Measurements from ENCODE around the gene PPP2R1A. TPM values are rescaled to one million over a fixed set of nuclear protein-coding genes. Genes with fewer than 3 reads are reported as not detected.

Gene PPP2R1A
- total and polyA plus RNA-seq, 2 of the 13 experiments (the other 11 are each of a cell fraction or from before 2014, with no cell fraction given), result 86.7 to 130 TPM

DNA sequence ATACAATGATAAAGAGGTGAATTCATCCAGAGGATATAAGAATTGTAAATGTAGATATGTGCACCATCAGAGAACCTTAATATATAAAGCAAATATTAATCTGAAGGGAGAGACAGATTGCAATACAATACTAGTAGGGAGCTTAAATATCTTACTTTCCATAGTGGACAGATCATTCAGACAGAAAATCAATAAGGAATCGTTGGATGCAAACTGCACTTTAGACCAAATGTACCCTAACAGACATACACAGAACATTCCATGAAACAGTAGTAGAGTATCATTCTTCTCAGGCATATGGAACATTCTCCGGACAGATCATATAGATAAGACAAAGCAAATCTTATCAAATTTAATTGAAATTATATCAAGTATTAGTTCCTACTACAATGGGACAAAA is 44.6 kb downstream of the PPP2R1A start:
- H3K36me3 ChIP-seq (replicated peaks in 1 of 2; ENCODE audit: control insufficient read depth in 1 of 2, insufficient read depth in 2 of 2, low read length in 2 of 2), result no peaks in the 10 kb centered on the region
- no peak overlapping the region for H3K4me2 ChIP-seq (ENCODE audit: low read depth, low read length)
- peaks cover 10% of the 10 kb centered on the region for H3K4me1 ChIP-seq (ENCODE audit: insufficient read depth, low read length)
- WGBS (ENCODE audit: low lambda C conversion rate), result 10% methylated on average over 2 of the region's 2 CpGs
- no peak overlapping the region for H3K4me3 ChIP-seq (replicated peaks in 1 of 3; ENCODE audit: insufficient read depth in 1 of 3, low read depth in 2 of 3, low read length in 3 of 3)
- intact Hi-C loops (cut with micrococcal nuclease; ENCODE audit: unreplicated experiment) (loop anchor here (10.0 kb wide), 1 partner anchor 760 kb away; the partner anchor contains the start of gene CEACAM18), in situ Hi-C loops (cut with HindIII; ENCODE audit: extremely low pct_ligation_motif_present, low pct_unique_long_range_greater_than_20kb) (loop anchor here (10.0 kb wide), 1 partner anchor 100 kb away; the partner anchor contains the start of gene ZNF616)
- ChIA-PET POLR2A (no interaction called here), CTCF (ENCODE audit: low intra/inter-chr PET ratio, low total read pairs) (no interaction called here)
- H3K9me3 ChIP-seq (ENCODE audit: low read length), result no peaks in the 10 kb centered on the region
- no peak for FAIRE-seq
- DNase-seq (ENCODE audit: low spot score), result no peak
- BruUV-seq (replicated peaks), result no TSS peak
- no peak overlapping the region for H3K27ac ChIP-seq (ENCODE audit: extremely low read length, insufficient read depth, low read length)
- H3K27me3 ChIP-seq (ENCODE audit: control insufficient read depth in 1 of 2, insufficient read depth in 2 of 2, low read length in 2 of 2), result no peaks in the 10 kb centered on the region
- H2AFZ ChIP-seq (ENCODE audit: low read length), result no peak overlapping the region
- no peaks in the 10 kb centered on the region for H4K20me1 ChIP-seq (ENCODE audit: insufficient read depth, low read length)
- H3K79me2 ChIP-seq (ENCODE audit: insufficient read depth, low read length), result no peaks in the 10 kb centered on the region
- ATAC-seq, result peak; percentile 39; the same call in 2 of the 3 replicates
- H3K9ac ChIP-seq (ENCODE audit: insufficient read depth, low read depth, low read length), result no peak overlapping the region
- TF ChIP-seq GATAD2A (CRISPR knock-in tag; IDR thresholded peaks at IDR 0.05) (0 out of 2 replicates have a peak, but pooled peaks have one; percentile 25), ZKSCAN5 (CRISPR knock-in tag; IDR thresholded peaks at IDR 0.05) (no peak), ARID3A (IDR thresholded peaks at IDR 0.05; ENCODE audit: low read depth, low read length) (peak; percentile 27; the same call in 1 of the 2 replicates), ONECUT2 (CRISPR knock-in tag; IDR thresholded peaks at IDR 0.05) (peak; percentile 79), KAT2B (IDR thresholded peaks at IDR 0.05; ENCODE audit: borderline replicate concordance, low read depth, low read length) (peak; percentile 78; the same call in 1 of the 2 replicates), TFE3 (CRISPR knock-in tag; IDR thresholded peaks at IDR 0.05) (no peak), HNF4A (CRISPR knock-in tag; IDR thresholded peaks at IDR 0.05) (peak; percentile 21; the same call in 1 of the 2 replicates)
- TF ChIP-seq, protein P1, sequence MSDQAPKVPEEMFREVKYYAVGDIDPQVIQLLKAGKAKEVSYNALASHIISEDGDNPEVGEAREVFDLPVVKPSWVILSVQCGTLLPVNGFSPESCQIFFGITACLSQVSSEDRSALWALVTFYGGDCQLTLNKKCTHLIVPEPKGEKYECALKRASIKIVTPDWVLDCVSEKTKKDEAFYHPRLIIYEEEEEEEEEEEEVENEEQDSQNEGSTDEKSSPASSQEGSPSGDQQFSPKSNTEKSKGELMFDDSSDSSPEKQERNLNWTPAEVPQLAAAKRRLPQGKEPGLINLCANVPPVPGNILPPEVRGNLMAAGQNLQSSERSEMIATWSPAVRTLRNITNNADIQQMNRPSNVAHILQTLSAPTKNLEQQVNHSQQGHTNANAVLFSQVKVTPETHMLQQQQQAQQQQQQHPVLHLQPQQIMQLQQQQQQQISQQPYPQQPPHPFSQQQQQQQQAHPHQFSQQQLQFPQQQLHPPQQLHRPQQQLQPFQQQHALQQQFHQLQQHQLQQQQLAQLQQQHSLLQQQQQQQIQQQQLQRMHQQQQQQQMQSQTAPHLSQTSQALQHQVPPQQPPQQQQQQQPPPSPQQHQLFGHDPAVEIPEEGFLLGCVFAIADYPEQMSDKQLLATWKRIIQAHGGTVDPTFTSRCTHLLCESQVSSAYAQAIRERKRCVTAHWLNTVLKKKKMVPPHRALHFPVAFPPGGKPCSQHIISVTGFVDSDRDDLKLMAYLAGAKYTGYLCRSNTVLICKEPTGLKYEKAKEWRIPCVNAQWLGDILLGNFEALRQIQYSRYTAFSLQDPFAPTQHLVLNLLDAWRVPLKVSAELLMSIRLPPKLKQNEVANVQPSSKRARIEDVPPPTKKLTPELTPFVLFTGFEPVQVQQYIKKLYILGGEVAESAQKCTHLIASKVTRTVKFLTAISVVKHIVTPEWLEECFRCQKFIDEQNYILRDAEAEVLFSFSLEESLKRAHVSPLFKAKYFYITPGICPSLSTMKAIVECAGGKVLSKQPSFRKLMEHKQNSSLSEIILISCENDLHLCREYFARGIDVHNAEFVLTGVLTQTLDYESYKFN (CRISPR knock-in tag; conservative IDR thresholded peaks at IDR 0.05), result peak; percentile 50

Measured in HepG2 (cell line).